IMR-90 (cell line): Measurements from ENCODE around the gene SLC22A14. TPM values are rescaled to one million over a fixed set of nuclear protein-coding genes. Genes with fewer than 3 reads are reported as not detected.

Experiments
- ATAC-seq: fragments of 200-7000 bp; cut with Tn5 transposase; 2 replicates; pipeline ENCODE4 v1.9.1; 2020; ENCODE audit warnings: low read depth, mild to moderate bottlenecking, moderate library complexity
- BruUV-seq: library from RNA; stranded (reverse); fragments of 400-500 nt; replicated peaks from 2 replicates; lab custom pipeline; 2021; lab: Mats Ljungman, UMichigan
- CTCF ChIA-PET: fragments of 300-600 bp; formaldehyde crosslinking; extraction: SDS; loops from one replicate; lab custom pipeline; 2021; ENCODE audit warnings: antibody characterized with exemption; lab: Yijun Ruan, JAX
- POLR2A ChIA-PET: fragments of 300-600 bp; sonication (Branson Sonifier 250); formaldehyde crosslinking; loops from one replicate; lab custom pipeline; 2022; ENCODE audit warnings: antibody characterized with exemption; ENCODE audit not compliant: unreplicated experiment; lab: Charles Lee
- DNase-seq: peaks from one replicate; pipeline ENCODE4 v3.0.0; 2013
- H2AFZ ChIP-seq: replicated peaks from 2 replicates; pipeline ENCODE3; 2013; ENCODE audit warnings: low read length, mild to moderate bottlenecking; ENCODE audit not compliant: poor library complexity
- H2AK5ac ChIP-seq: 2 replicates; pipeline ENCODE4 v1.6.1; 2013; ENCODE audit warnings: low read depth, low read length, inconsistent platforms
- H2AK9ac ChIP-seq: replicated peaks from 2 replicates; pipeline ENCODE3; 2013; ENCODE audit warnings: mild to moderate bottlenecking, low read depth, low read length, moderate library complexity; ENCODE audit not compliant: poor library complexity
- H2BK120ac ChIP-seq: 2 replicates; pipeline ENCODE4 v1.6.1; 2013; ENCODE audit warnings: low read depth, low read length, inconsistent platforms
- H2BK15ac ChIP-seq: 3 replicates; pipeline ENCODE4 v1.6.1; 2013; ENCODE audit warnings: low read depth, low read length, inconsistent platforms
- H2BK20ac ChIP-seq: 2 replicates; pipeline ENCODE4 v1.6.1; 2013; ENCODE audit warnings: low read depth, mild to moderate bottlenecking, inconsistent platforms, low read length, moderate library complexity
- H2BK5ac ChIP-seq: 2 replicates; pipeline ENCODE4 v1.6.1; 2013; ENCODE audit warnings: mild to moderate bottlenecking, low read depth, low read length, inconsistent platforms; ENCODE audit not compliant: poor library complexity, severe bottlenecking
- H3K14ac ChIP-seq: replicated peaks from 2 replicates; pipeline ENCODE4 v1.6.1; 2013; ENCODE audit warnings: low read depth, low read length, inconsistent platforms
- H3K18ac ChIP-seq: 2 replicates; pipeline ENCODE4 v1.6.1; 2013; ENCODE audit warnings: low read depth, low read length, control low read depth
- H3K23ac ChIP-seq: 2 replicates; pipeline ENCODE4 v1.6.1; 2013; ENCODE audit warnings: low read depth, low read length, inconsistent platforms
- H3K27ac ChIP-seq: 2 replicates; pipeline ENCODE4 v1.5.1; 2013; ENCODE audit warnings: mild to moderate bottlenecking, control low read depth, low read length; ENCODE audit not compliant: insufficient read depth
- H3K27me3 ChIP-seq: 2 replicates; pipeline ENCODE4 v1.6.1; 2013; ENCODE audit warnings: low read length; ENCODE audit not compliant: control insufficient read depth, insufficient read depth
- H3K36me3 ChIP-seq: 2 replicates; pipeline ENCODE4 v1.6.1; 2013; ENCODE audit warnings: low read length, mixed read lengths; ENCODE audit not compliant: control insufficient read depth, insufficient read depth
- H3K4ac ChIP-seq: 2 replicates; pipeline ENCODE4 v1.6.1; 2013; ENCODE audit warnings: low read depth, low read length, inconsistent platforms
- H3K4me1 ChIP-seq: 2 replicates; pipeline ENCODE4 v1.6.1; 2013; ENCODE audit warnings: low read length, mixed read lengths; ENCODE audit not compliant: control insufficient read depth, insufficient read depth
- H3K4me2 ChIP-seq: 2 replicates; pipeline ENCODE4 v1.6.1; 2013; ENCODE audit warnings: low read depth, mild to moderate bottlenecking, control low read depth, low read length, moderate library complexity
- H3K4me3 ChIP-seq: 2 replicates; pipeline ENCODE4 v1.5.1; 2013; ENCODE audit warnings: low read depth, mild to moderate bottlenecking, control low read depth, low read length, moderate library complexity; ENCODE audit not compliant: insufficient read depth
- H3K56ac ChIP-seq: 2 replicates; pipeline ENCODE4 v1.6.1; 2013; ENCODE audit warnings: low read length, inconsistent platforms; ENCODE audit not compliant: insufficient read depth; ENCODE audit errors: extremely low read depth
- H3K79me1 ChIP-seq, 2 experiments: 2 replicates each; pipeline ENCODE4 v1.6.1; 2013; ENCODE audit warnings: low read length in 2 of 2, inconsistent platforms in 1 of 2, low read depth in 1 of 2
- H3K9ac ChIP-seq: 2 replicates; pipeline ENCODE4 v1.6.1; 2013; ENCODE audit warnings: low read depth, low read length, control low read depth
- H3K9me1 ChIP-seq: 2 replicates; pipeline ENCODE4 v1.6.1; 2013; ENCODE audit warnings: low read length, inconsistent platforms; ENCODE audit not compliant: insufficient read depth
- H3K9me3 ChIP-seq: 2 replicates; pipeline ENCODE4 v1.6.1; 2013; ENCODE audit warnings: low read length; ENCODE audit not compliant: control insufficient read depth, insufficient read depth
- H4K20me1 ChIP-seq: 2 replicates; pipeline ENCODE4 v1.6.1; 2013; ENCODE audit warnings: low read length, inconsistent platforms; ENCODE audit not compliant: insufficient read depth
- H4K5ac ChIP-seq: 2 replicates; pipeline ENCODE4 v1.6.1; 2013; ENCODE audit warnings: mild to moderate bottlenecking, low read depth, low read length, control low read depth
- H4K8ac ChIP-seq, 2 experiments: 2 replicates each; pipeline ENCODE4 v1.6.1; 2013; ENCODE audit warnings: low read depth in 2 of 2, low read length in 2 of 2, control low read depth in 1 of 2, inconsistent platforms in 1 of 2
- H4K91ac ChIP-seq: 2 replicates; pipeline ENCODE4 v1.6.1; 2013; ENCODE audit warnings: low read depth, low read length, inconsistent platforms; ENCODE audit not compliant: insufficient read depth
- BHLHE40 ChIP-seq: fragments of 150-350 bp; IDR thresholded peaks from 2 replicates; pipeline ENCODE4 v1.6.1; 2016; ENCODE audit warnings: mild to moderate bottlenecking, low read depth, low read length
- CEBPB ChIP-seq: IDR thresholded peaks from 2 replicates; pipeline ENCODE4 v1.6.1; 2012; ENCODE audit warnings: low read depth, low read length, improper control_type of control experiment
- CHD1 ChIP-seq: IDR thresholded peaks from 2 replicates; pipeline ENCODE4 v1.6.1; 2012; ENCODE audit warnings: low read depth, low read length, improper control_type of control experiment
- FOS ChIP-seq: fragments of 150-350 bp; IDR thresholded peaks from 2 replicates; pipeline ENCODE4 v1.6.1; 2016; ENCODE audit warnings: low read depth, low read length
- MAFK ChIP-seq: IDR thresholded peaks from 2 replicates; pipeline ENCODE4 v1.6.1; 2012; ENCODE audit warnings: low read depth, low read length, improper control_type of control experiment
- NFE2L2 ChIP-seq: fragments of 150-350 bp; IDR thresholded peaks from 2 replicates; pipeline ENCODE4 v1.6.1; 2016; ENCODE audit warnings: low read depth, mild to moderate bottlenecking, low read length
- POLR2A ChIP-seq: IDR thresholded peaks from 2 replicates; pipeline ENCODE4 v1.6.1; 2012; ENCODE audit warnings: mild to moderate bottlenecking, low read depth, low read length
- RCOR1 ChIP-seq: IDR thresholded peaks from 2 replicates; pipeline ENCODE4 v1.6.1; 2012; ENCODE audit warnings: mild to moderate bottlenecking, low read length, improper control_type of control experiment; ENCODE audit not compliant: insufficient replicate concordance
- RFX5 ChIP-seq: IDR thresholded peaks from 2 replicates; pipeline ENCODE4 v1.8.0; 2012; ENCODE audit warnings: low read depth, mild to moderate bottlenecking, low read length, moderate library complexity
- SMC3 ChIP-seq: fragments of 150-350 bp; IDR thresholded peaks from 2 replicates; pipeline ENCODE4 v1.6.1; 2016; ENCODE audit warnings: low read depth, mild to moderate bottlenecking, antibody characterized with exemption, low read length, moderate library complexity
- WGBS, 2 experiments: methylation state at CpG; one replicate each; pipeline versions ENCODE4 v1.1.5 to v1.1.7; 2013; ENCODE audit warnings: missing lambda C conversion rate in 2 of 2; ENCODE audit not compliant: insufficient read length in 1 of 2; ENCODE audit errors: extremely low coverage in 2 of 2; 5-methylcytosine and 5-hydroxymethylcytosine counted together
- dilution Hi-C: fragments of 300-500 bp; cut with HindIII; formaldehyde crosslinking; loops from one replicate; pipeline ENCODE4 v1.14.3; 2018; ENCODE audit warnings: low sequenced_read_pairs; ENCODE audit not compliant: unreplicated experiment
- in situ Hi-C: fragments of 300-500 bp; cut with MboI; formaldehyde crosslinking; loops from 3 replicates; pipeline ENCODE4 v1.14.3; 2019; ENCODE audit warnings: low sequenced_read_pairs, inconsistent platforms, mixed read lengths
- intact Hi-C: fragments of 100-400 bp; cut with micrococcal nuclease; formaldehyde crosslinking; loops from 2 replicates; pipeline ENCODE4 v1.10.0; 2022
- polyA plus RNA-seq, 3 experiments: library from polyadenylated mRNA; depleted of rRNA; stranded (reverse); fragments of >200 nt; gene quantifications; 2 replicates each; pipeline ENCODE4 v1.2.3, GENCODE V29; 2012; ENCODE audit warnings: low replicate concordance in 1 of 3
- total RNA-seq: library from RNA; depleted of rRNA; stranded (reverse); fragments of >200 nt; gene quantifications from 2 replicates; pipeline ENCODE4 v1.2.3, GENCODE V29; 2012
- TF ChIP-seq, protein P1 (sequence below): conservative IDR thresholded peaks from 2 replicates; pipeline ENCODE4 v1.5.1; 2012; ENCODE audit warnings: mild to moderate bottlenecking, low read depth, low read length, improper control_type of control experiment
- TF ChIP-seq, protein P2 (sequence below): fragments of 150-350 bp; IDR thresholded peaks from 2 replicates; pipeline ENCODE4 v1.6.1; 2016; ENCODE audit warnings: low read depth, mild to moderate bottlenecking, low read length, moderate library complexity, borderline replicate concordance

The SLC22A14 gene
- total and polyA plus RNA-seq, 2 of the 4 experiments (the other 2 are of a cell fraction) = under 0.01 to 0.07 TPM

DNA sequence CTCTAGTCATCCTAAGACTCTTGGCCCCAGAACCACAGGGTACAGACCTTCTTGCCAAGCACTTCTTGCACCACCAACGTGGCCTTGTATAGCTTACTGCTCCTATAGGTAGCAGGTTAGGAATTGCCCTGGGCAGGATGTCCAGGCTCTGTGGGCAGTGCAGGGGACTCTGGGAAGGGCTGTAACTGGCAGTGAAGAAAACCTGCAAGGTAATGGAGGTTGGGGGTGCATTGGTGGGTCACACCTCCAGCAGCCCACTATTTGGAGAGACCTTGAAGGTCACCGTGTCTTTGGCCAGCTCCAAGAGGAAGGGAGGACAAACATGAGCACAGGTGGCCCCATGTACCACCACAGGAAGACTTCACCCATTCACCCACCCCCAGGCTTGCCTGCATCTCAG, 43.2 kb downstream of the SLC22A14 start:
- no peaks in the 10 kb centered on the region for H3K4me1 ChIP-seq
- no peaks in the 10 kb centered on the region; the same call in 1 of the 2 replicates for H3K27me3 ChIP-seq
- no peak overlapping the region for H3K18ac ChIP-seq
- ChIA-PET POLR2A (no interaction called here), CTCF (interaction anchor here (1.8 kb wide), 1 partner anchor 21 kb away, joined by 4 read pairs; the partner anchor contains the start of gene XYLB)
- H2BK20ac ChIP-seq = no peak overlapping the region
- H3K4ac ChIP-seq = no peak overlapping the region
- no peak overlapping the region for H2AFZ ChIP-seq
- no peak overlapping the region for H3K4me2 ChIP-seq
- H2AK5ac ChIP-seq = no peak overlapping the region
- H3K36me3 ChIP-seq = no peaks in the 10 kb centered on the region
- TF ChIP-seq POLR2A (no peak), BHLHE40 (no peak), MAFK (no peak), CHD1 (no peak), RCOR1 (no peak), RFX5 (no peak), FOS (no peak), CEBPB (no peak), SMC3 (no peak), NFE2L2 (no peak)
- TF ChIP-seq, protein P1, sequence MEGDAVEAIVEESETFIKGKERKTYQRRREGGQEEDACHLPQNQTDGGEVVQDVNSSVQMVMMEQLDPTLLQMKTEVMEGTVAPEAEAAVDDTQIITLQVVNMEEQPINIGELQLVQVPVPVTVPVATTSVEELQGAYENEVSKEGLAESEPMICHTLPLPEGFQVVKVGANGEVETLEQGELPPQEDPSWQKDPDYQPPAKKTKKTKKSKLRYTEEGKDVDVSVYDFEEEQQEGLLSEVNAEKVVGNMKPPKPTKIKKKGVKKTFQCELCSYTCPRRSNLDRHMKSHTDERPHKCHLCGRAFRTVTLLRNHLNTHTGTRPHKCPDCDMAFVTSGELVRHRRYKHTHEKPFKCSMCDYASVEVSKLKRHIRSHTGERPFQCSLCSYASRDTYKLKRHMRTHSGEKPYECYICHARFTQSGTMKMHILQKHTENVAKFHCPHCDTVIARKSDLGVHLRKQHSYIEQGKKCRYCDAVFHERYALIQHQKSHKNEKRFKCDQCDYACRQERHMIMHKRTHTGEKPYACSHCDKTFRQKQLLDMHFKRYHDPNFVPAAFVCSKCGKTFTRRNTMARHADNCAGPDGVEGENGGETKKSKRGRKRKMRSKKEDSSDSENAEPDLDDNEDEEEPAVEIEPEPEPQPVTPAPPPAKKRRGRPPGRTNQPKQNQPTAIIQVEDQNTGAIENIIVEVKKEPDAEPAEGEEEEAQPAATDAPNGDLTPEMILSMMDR = no peak
- TF ChIP-seq, protein P2, sequence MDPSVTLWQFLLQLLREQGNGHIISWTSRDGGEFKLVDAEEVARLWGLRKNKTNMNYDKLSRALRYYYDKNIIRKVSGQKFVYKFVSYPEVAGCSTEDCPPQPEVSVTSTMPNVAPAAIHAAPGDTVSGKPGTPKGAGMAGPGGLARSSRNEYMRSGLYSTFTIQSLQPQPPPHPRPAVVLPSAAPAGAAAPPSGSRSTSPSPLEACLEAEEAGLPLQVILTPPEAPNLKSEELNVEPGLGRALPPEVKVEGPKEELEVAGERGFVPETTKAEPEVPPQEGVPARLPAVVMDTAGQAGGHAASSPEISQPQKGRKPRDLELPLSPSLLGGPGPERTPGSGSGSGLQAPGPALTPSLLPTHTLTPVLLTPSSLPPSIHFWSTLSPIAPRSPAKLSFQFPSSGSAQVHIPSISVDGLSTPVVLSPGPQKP = no peak
- H2BK15ac ChIP-seq = no peak overlapping the region
- no peaks in the 10 kb centered on the region for H3K79me1 ChIP-seq
- intact Hi-C loops = no loop called here
- BruUV-seq = no TSS peak
- H2BK120ac ChIP-seq = no peak overlapping the region
- H2BK5ac ChIP-seq = no peak overlapping the region
- no peak overlapping the region for H3K23ac ChIP-seq
- H3K4me3 ChIP-seq = no peak overlapping the region
- no peak overlapping the region for H3K27ac ChIP-seq
- in situ Hi-C loops = no loop called here
- H2AK9ac ChIP-seq = no peak overlapping the region
- no CpG with 5 or more reads among the region's 2 CpGs for WGBS, 2 experiments
- H3K9ac ChIP-seq = no peak overlapping the region
- DNase-seq = no peak
- dilution Hi-C loops = no loop called here
- no peak overlapping the region for H3K56ac ChIP-seq
- no peak overlapping the region for H4K91ac ChIP-seq
- no peaks in the 10 kb centered on the region for H4K20me1 ChIP-seq
- no peak overlapping the region for H3K14ac ChIP-seq
- H3K9me1 ChIP-seq = no peaks in the 10 kb centered on the region
- H4K5ac ChIP-seq = no peak overlapping the region
- no peak overlapping the region for H4K8ac ChIP-seq
- H3K9me3 ChIP-seq = no peaks in the 10 kb centered on the region; the same call in none of the 2 replicates
- ATAC-seq = no peak
